Measurements from ENCODE around the gene KLHL29.

- no peak for TF ChIP-seq CTCF (conservative IDR thresholded peaks at IDR 0.05; ENCODE audit: low read depth, low read length)
- no peak for TF ChIP-seq EZH2 (IDR thresholded peaks at IDR 0.05; ENCODE audit: low read length, unreplicated experiment)
- no peak for TF ChIP-seq EZH2phosphoT487 (IDR thresholded peaks at IDR 0.05; ENCODE audit: borderline replicate concordance, low read length)
These were observed 144.7 kb downstream of the KLHL29 start for GRCh38 chr2:23529659-23530058.
